GM12873 (cell line): ENCODE data around the gene A4GALT.

Experiments
- TF ChIP-seq, protein P1 (sequence below): IDR thresholded peaks from 2 replicates; pipeline ENCODE4 v1.5.1; 2012; ENCODE audit warnings: low read depth, mild to moderate bottlenecking, moderate library complexity, low read length, control low read depth; ENCODE audit not compliant: insufficient read depth; ENCODE audit errors: missing control alignments

The A4GALT gene

DNA sequence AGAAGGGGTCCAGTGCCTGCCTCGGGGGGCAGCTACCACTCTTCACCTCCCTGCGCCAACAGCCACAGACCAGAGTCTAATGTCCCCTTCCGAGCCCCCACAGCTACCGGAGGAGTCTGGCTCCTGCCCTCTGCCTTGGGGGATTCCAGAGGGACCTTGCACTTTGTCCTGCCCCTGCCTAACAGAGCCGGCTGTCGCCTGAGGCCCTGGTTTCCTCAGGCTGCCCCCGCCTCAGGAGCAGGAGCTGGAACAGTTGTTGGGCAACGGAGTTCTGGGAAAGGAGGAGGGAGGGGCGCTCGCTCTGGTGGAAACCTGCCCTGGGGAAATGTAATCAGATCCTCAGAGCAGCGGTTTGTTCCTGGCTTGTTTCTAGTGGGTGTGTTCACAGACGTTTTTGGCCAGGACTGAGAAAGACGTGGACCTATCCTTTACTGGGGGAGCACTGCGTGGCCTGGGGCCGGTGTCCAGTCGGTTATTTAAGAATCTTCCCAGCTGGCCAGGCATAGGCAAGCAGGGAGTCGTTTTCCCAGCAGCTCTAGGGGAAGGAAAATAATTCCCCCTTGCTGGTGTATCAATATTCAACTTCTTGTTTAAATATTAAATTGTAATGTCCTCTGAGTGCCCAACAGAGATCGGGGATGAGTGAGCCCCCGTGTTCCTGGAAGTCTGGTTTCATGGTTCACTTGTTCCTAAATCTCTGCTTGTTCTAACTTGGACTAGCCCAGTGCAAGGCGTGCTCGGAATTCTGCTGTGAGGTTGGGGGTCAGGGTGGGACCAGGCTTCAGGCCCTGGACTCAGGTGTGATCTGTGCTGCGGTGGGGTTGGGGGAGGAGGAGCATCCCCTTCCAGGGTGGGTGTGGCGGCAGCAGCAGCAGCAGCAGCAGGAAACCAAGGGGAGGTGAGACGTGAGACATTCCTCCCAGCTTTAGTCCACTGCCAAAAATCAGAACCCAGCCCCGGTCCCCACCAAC, 32.1 kb downstream of the A4GALT start:
- TF ChIP-seq, protein P1, sequence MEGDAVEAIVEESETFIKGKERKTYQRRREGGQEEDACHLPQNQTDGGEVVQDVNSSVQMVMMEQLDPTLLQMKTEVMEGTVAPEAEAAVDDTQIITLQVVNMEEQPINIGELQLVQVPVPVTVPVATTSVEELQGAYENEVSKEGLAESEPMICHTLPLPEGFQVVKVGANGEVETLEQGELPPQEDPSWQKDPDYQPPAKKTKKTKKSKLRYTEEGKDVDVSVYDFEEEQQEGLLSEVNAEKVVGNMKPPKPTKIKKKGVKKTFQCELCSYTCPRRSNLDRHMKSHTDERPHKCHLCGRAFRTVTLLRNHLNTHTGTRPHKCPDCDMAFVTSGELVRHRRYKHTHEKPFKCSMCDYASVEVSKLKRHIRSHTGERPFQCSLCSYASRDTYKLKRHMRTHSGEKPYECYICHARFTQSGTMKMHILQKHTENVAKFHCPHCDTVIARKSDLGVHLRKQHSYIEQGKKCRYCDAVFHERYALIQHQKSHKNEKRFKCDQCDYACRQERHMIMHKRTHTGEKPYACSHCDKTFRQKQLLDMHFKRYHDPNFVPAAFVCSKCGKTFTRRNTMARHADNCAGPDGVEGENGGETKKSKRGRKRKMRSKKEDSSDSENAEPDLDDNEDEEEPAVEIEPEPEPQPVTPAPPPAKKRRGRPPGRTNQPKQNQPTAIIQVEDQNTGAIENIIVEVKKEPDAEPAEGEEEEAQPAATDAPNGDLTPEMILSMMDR, result no peak

DNA sequence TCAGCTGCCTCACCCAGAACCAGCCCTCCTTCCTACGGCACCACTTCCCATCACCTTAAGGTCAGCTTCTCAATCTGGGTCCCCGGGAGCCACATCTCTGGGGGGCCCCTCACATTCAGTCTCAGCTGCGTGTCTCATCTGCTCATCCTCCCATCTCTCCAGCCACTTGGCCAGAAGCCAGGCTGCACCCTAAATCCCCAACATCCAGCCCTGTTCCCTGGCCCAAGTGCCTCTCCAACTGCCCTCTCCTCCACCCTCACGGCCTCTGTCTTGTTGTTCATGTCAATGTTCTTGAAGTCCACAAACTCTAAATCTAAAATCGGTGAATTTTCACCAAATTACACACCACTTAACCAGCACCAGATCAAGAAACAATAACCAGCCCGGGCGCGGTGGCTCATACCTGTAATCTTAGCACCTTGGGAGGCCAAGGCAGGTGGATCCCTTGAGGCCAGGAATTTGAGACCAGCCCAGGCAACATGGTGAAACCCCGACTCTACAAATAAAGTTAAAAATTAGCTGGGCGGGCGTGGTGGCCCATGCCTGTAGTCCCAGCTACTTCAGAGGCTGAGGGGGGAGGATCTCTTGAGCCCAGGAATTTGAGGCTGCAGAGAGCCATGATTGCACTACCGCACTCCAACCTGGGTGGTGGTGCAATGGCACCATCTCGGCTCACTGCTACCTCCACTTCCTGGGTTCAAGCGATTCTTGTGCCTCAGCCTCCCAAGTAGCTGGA, 33.7 kb downstream of the A4GALT start:
- TF ChIP-seq, protein P1, result no peak

DNA sequence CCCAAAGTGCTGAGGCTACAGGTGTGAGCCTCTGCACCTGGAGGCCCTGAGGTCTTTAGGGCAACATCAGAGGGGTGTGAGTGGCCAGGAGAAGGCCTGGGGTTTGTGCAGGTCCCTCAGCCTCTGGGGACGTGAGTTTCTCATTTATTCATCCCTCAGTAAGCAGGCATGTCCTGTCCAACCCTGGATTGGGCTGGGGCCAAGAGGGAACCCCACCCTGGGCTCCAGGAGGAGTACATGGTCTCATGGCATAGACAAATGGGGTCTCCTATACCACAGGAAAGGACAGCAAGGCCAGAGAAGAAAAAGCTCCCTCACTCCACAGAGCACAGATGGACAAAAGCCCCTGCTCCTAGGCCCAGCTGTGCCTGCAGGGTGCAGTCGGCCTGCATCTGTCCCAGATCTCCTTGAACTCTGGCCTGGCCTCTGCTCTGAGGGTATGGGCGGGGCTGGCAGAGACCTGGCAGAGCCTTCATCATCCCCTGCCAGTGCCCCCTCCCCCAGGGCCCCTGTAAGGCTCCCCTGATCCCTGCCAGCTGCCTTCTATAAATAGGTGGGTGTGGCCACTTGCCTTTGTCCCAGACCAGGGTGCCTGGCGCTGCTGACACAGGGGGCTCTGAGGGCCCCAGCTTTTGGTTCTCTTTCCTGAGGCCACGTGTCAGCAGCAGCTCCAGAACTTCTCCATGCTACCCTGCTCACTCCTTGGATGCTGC, 34.6 kb downstream of the A4GALT start:
- TF ChIP-seq, protein P1, result no peak

DNA sequence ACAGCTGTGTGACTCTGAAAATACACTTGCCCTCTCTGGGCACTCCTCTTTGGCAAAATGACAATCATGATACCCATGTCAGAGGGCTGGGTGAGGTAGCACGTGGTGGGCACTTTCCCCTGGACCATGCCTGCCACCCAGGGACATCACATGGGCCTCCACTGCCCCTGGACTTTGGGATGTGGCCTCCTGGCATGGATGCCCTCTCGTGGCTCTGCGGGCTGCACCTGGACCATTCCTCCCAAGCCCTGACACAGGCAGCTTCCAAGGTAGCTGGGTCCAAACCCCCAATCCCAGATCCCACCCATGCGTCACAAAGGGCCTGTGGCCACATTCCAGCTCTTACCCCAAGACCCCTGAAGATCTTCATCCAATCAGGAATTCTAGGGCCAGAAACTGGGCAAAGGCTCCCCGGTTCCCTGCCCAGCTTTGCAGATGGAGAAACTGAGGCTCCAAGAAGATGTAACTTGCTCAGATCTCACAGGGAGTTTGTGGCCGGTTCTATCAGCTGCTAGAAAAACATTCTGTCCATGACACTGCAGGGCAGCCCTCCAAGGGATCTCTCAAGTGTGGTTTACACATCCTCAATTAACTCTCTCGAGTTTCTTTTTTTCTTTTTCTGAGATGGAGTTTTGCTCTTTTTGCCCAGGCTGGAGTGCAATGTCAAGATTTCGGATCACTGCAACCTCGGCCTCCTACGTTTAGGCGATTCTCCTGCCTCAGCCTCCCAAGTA, 36.0 kb downstream of the A4GALT start:
- TF ChIP-seq, protein P1, result no peak

DNA sequence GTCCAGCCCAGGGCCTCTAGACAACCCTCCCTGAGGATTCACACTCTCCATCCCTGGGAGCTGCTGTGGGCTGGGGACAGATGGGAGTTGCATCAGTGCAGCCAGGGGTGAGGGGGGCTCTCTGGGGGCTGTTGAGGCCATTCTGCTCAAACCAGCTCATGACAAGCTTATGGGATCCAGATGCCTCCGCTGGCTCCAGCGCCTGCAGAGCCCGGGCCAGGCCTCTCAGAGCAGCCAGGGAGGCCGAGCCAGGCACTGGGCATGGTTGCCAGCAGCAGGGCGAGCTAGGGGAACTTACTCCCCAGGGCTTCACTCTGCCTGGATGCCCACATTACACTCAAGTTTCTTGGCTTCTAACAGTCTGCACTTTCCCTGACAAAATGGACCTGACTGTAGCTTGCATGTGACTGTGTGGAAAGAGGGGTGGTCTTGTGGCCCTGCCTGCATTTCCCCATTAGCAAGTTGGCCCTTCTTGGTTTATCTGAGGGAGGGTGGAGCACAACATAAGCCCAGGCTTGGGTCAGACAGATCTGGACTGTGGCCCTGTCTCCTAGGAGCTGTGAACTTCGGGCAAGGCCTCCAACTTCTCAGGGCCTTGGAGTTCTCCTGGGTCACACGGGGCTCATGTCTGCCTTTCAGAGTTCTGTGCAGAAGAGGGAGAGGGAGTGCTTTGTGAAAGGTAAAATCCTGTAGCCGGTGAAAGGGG, 36.9 kb downstream of the A4GALT start:
- TF ChIP-seq, protein P1, result no peak

DNA sequence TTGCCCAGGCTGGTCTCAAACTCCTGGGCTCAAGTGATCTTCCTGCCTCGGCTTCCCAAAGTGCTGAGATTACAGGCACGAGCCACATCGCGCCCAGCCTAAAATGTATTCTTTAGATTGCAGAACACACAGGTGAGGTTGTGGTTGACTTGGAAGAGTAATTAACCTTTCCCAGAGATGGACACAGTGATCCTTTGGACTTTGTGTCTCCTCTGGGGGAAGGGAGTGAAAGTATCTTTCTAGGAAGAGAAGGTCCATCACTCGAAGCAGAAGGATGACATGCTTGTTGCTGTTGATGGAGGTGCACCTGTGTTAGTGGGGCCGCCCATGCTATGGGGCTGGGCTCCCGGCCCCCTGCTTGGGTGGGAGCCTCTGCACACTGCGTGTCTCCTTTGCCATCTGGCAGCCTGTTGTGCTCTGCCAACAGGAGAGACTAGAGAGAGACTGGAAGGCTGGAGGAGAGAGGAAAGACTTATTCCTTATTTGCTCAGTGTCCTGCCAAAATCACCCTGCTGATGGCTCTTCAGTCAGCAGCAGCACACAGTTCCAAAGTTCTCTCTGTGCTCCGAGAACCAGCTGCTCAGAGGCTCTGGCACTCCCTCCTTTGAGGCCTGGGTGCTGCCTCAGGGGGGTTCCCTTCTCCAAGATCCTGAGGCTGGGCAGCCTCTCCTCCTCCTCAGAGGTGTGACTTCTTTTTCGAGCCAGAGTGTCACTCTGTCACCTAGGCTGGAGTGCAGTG, 38.4 kb downstream of the A4GALT start:
- TF ChIP-seq, protein P1, result no peak
